NCI-H345 treated with DMSO at 0.1 percent for 48 hours (cell line): ENCODE measurements around the gene MPI.

Experiments used
- DNase-seq: peaks from one replicate; lab custom pipeline; 2025; ENCODE audit not compliant: unreplicated experiment; lab: John Stamatoyannopoulos, UW

The MPI gene, protein sequence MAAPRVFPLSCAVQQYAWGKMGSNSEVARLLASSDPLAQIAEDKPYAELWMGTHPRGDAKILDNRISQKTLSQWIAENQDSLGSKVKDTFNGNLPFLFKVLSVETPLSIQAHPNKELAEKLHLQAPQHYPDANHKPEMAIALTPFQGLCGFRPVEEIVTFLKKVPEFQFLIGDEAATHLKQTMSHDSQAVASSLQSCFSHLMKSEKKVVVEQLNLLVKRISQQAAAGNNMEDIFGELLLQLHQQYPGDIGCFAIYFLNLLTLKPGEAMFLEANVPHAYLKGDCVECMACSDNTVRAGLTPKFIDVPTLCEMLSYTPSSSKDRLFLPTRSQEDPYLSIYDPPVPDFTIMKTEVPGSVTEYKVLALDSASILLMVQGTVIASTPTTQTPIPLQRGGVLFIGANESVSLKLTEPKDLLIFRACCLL

DNA sequence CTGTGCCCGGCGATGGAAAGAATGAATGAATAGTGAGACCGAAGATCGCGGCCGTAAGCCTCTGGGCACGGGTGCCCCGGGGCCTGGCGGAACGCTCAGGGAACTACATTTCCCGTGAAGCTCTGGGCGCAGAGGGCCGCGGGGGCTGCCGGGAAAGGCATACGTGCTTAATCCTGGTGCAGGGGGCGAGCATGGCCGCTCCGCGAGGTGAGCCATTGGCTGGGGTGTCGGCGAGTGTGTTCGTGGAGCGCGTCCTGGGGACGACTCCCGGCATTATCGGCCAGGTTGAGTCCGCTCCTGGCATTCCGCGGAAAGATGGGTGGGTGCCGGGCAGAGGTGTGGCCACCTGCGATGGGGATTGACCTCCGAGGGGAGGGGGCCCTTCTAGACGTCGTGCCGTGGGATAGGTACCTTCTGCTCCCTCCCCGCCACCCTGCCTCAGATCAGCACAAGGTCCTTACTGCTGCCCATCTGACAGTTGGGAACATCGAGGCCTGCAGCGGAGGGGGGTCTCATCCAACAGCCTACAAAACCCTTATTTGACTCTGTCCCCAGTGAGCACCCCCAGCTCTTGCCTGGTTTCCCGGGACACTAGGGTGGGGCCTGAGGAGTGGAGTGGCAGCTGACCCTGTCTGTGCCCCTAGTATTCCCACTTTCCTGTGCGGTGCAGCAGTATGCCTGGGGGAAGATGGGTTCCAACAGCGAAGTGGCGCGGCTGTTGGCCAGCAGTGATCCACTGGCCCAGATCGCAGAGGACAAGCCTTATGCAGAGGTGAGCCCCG, at the start of gene MPI:
Gene MPI (plus strand): TSS at position 160 of the 782 bp plus-strand sequence. CDS start 32 bp downstream, at position 192.
- DNase-seq: peak; percentile 67

DNA sequence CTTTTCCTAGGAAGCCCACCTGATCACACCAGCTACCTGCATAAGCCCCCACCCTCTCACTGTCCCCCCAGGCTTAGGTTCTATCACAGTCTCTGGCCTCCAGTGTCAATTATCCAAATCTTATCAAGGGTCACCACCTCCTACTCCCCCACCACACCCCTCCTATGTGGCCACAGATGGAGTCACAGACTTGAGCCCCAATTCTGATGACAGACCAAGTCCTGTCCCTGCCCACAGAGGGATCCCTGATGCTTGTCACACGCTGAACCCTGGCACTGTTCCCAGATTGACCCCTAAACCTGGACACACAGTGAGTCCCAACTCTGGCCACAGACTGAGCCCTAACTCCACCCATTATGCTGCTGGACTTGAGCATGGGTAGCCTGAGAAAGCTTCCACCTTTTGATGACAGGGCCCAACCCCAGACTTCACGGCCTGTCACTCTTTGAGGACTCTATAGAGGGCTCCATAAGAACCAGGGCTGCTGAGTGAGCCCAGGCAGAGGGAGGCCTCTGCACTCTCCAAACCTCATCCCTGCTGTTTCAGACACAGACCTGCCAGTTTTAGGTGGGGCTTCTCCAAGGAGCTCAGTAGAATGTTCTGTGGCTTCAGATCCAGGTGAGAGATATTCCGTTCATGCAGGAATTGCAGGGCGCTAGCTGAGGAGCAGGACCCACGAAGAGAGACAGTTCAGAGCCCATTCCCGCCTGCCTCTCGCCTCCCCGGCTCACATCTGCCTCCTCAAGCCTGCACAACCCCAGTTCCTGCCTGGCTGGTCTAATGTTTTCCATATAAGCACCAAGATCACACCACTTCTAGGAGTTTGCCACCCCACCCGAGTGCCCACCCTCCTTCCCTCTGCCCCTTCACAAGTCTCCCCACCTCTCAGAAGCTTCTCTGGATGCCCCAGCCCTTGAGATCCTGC, 48.7 kb upstream of the MPI start:
- DNase-seq: no peak

DNA sequence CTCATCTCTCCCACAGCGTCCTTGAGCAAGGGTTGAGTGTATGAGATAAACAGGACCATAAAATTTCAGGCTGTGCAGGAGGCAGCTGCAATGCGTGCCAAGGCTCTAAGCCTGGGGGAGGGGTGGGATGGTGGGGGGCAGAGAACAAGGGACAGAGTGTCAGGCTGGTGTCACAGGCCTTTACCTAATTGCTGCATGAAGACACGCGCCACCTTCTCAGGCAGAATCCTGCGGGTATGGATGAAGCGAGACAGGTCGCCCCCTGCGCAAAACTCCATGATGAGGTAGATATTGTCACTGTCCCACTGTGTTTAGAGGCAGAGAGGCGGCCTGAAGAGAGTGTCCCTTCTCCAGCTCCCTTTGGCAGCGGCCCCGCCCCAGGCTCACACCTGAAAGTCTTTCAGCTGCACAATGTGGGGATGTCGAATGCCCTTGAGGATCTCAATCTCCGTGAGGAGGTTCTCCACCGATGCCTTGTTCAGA, 47.9 kb upstream of the MPI start:
- no peak for DNase-seq

DNA sequence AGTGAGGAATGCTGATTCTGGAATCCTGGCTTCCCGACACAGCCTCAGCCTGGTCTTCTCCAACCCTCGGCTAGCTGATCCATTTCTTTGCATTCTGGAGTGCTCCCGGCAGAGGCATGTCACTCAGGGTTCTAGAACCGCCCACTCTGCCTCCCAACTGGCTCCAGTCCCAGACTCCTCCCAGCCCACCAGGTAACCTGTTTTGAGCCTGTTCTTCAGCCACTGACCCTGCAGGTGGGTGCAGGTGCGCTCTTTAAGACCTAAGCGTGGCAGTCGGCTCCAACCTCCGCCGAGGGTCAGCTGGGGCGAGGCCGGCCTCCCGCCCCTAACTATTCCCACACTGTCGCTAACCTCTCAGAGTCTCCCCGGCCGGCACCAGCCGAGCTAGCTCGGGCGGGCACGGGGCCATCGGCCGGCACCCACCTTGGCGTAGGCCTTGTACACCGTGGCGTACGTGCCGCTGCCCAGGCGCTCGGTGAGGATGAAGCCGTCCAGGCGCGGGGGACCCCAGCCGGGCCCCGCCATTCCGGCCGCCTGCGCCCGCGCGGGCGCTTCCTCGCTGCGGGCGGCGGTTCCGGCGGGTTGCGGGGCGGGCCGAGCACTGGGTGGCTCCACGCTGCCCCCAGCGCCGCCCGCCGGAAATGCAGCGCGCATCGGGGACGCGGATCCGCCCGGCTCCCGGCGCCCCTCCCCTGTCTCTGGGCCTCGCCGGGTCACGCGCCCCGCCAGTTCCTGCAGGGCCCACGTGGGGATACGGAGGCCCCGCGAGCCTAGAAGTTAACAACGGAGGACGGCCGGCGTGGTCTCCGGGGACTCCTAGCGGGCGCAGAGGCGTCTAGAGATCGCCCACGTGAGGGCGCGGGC, 47.0 kb upstream of the MPI start, which contains the start of gene ULK3:
Gene ULK3 (minus strand): TSS at position 576 of the 864 bp plus-strand sequence. CDS start 51 bp downstream, at position 525.
- peak; percentile 70 for DNase-seq

DNA sequence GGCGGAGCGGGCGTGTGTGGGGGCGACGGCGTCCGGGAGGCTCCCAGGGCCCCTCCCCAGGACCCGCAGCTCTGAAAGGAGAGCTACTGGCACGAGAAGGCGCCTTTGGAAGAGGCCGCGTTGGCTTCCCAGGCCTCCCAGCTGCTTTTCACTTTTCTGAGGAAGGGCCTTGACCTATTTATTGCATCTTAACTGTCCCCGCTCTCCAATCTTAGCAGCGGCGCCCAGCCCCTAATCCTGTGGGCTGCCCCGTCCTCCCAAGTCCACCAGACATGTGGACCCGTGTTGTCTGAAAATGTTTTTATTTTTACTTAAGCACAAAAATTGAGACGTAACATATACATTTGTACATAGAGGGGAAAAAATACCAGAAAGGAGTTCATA, 46.4 kb upstream of the MPI start:
- DNase-seq: no peak

DNA sequence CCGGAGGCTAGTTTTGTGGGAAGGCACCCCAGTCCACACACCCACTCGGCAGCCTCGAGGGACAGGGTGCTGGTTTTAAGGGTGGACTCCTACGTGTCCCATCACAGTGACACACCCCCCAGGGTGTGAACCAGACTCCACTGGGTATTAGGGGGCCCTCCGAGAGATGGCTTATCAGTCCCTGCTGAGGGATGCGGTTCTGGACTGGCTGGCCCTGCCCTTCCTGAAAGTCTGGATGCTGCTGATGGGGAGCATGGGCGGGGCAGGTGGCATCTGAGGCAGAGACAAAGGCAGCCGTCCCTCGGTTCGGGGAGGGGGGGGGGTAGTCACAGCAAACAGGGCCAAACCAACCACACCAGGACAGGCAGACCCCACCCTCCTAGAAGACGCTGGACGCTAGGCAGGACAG, 45.9 kb upstream of the MPI start:
- DNase-seq: no peak

DNA sequence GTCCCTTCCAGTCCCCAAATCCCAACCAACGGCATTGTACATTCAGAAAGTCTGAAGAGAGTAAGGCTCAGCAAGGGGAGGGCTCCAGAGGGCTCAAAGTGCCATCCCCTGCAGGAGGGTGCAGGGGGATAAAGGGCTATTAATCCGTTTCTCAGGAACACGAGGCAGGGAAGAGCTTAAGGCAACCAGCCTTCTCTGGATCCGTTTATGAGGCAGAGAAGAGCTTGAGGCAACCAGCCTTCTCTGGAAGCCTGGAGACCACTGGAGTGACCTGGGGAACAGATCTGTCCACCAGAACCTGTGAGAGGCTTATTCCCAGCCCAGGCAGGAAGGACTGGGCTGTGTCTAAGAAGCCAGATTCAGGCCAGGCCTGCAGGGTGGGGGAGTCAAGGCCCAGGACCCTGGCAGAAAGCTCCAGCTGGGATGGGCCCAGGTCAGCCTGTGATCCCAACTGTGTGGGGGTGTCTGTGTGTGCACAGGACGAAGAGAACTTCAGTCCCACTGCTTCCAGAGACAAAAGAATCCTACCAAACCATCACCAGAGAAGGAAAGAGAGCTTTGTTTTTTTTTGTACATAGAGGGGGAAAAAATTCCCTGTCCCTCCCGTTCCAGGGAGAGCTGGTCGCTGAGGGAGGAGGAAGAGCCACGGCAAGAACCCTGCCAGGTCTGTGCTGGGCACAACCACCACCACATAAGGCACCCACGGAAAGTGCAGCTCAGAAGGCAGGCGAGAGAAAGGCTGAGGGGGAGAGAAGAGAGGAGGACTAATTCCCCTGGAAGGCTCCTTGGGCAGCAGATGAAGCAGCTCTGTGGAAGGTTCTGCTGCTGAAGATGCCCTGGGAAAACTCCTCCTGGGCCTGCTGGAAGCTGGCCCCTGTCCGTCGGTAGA, 45.3 kb upstream of the MPI start:
- DNase-seq: no peak

DNA sequence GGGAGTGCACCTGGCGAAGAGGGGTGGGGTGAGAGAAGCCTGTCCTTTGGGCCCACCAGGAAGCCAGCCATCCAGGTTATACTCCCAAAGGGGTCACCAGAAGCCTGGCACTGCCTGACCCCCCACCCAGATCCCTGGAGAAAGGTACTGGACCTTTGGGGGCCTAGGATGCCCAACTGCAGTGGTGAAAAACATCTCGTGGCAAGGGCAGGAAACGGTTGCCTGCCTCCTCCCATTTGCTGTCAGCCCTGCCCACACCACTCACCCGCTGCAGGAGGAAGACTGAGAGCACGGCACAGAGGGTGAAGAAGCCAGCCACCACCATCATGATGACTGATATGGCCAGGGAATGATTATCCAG, 44.7 kb upstream of the MPI start:
- no peak for DNase-seq

DNA sequence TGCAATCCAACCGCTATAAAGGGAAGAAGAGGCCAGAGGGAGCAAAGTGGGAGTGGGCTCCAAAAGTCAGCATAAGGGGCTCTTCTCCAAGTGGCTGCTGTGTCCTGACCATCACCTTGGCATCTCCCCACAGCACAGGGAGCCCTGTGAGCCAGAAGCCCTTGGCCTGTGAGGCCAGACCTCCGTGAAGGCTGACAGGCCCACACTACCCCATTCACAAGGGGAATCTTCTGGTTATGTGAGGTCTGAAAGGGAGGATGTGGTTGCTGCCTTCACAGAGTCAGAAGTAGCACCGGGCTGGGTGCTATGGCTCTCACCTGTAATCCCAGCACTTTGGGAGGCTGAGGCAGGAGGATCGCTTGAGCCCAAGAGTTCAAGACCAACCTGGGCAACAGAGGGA, 44.3 kb upstream of the MPI start:
- DNase-seq: no peak

DNA sequence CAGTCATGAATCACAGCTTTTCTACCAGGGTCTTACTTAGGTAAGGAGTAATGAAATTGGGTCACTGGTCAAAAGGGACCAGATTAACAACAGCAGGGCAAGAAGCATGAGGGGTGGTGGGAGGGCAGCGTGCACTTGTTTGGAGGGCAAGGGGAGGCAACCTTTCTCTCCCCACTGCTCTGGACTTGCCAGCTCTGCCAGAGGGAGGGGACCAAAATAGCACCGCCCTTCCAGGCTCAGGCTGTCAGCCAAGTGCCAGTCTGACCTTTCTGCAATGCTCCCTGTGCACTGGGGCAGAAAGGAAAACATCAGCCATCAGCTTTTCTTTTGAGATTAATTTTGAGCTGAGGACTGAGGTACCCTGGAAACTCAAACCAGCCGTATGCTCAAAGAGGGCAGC, 42.4 kb upstream of the MPI start:
- no peak for DNase-seq

DNA sequence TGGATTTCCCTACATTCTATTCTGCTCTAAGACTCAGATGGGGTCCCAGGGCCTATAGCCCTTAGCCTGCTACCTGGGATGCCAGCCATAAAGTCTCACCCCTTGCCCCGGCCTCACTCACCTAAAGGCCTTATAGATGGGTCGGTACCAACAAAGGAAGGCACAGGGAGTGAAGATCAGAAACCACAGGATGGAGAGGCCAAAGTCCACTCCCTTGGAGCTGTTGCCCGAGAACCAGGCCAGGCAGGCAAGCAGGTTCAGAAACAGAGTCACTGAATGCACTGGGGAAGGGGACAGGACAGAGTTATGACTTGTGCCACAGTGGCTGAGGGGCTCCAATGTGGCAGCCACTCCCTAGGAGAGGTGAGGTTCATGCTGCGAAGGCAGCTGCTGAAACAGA, 39.4 kb upstream of the MPI start:
- DNase-seq: no peak

DNA sequence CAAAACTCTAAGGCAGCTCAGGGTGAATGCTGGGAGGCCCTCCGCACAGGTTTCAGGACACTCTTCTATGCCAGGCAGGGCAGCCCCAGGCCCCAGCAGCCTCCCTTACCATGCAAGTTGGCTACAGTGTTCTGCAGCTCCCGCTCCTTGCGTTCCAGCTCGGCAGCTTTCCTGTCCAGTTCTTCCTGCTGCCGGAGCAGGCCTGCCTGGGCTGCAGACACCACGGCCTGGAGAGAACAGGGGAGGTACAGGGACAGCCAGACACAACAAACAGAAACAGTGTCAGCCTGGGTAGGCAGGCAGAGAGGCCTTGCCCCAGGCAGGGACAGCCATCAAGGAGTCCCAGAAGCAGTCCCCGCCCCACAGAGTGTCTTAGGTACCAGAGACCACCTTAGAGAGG, 37.9 kb upstream of the MPI start:
- no peak for DNase-seq

DNA sequence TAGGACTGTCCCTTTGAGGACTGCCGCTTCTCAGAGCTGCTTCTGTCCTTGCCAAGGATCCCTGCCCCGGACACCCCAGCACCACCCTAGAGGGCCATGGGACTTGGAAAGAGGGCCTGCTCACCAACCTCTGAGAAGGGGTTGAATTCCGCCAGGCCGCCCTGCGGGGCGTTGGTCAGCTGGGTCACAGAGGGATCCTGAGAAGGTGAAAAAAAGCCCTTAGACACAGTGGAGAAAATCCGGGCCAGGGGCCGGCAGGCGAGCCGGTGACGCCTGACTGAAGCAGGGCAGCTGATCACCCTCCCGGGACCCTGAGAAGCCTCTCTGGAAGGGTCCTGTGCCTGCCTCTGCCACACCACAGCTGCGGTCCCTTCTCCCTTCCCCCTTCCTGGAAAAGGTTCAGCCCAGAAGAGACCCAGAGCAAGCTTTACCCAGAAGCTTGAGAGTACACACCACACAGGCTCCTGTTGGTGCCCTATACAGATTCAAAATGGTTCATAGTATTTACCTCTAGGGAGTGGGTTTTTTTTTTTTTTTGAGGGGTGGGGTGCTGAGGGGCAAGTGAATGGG, 35.3 kb upstream of the MPI start:
- DNase-seq: no peak

DNA sequence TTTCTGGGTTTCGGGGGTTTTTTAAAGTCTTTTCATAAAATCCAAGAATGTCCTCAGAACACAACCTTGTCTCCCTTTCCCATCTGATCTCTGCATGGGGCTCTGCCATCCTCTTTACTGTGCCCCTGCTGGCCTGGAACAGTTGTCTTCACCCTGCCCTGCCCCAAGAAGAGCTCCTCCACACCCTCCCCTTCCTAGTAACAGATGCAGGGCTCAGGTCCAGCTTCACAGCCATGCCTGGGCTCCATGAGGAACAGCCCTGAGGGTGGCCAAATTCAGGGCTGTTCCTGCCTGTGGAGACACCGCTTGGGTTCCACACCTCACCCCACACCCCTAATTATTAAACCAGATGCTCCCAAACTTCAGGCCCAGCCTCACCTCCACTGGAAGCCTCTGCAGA, 34.0 kb upstream of the MPI start:
- no peak for DNase-seq

DNA sequence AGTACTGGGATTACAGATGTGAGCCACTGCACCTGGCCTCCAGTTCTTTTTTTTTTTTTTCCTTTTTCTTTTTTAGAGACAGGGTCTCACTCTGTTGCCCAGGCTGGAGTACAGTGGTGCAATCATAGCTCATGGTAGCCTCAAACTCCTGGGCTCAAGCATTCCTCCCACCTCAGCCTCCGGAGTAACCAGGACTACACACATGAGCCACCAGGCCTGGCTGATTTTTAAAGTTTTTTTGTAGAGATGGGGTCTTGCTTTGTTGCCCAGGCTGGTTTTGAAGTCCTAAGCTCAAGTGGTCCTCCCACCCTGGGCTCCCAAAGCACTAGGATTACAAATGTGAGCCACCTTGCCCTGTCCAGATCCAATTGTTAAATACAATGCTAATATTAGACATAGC, 33.3 kb upstream of the MPI start:
- no peak for DNase-seq

DNA sequence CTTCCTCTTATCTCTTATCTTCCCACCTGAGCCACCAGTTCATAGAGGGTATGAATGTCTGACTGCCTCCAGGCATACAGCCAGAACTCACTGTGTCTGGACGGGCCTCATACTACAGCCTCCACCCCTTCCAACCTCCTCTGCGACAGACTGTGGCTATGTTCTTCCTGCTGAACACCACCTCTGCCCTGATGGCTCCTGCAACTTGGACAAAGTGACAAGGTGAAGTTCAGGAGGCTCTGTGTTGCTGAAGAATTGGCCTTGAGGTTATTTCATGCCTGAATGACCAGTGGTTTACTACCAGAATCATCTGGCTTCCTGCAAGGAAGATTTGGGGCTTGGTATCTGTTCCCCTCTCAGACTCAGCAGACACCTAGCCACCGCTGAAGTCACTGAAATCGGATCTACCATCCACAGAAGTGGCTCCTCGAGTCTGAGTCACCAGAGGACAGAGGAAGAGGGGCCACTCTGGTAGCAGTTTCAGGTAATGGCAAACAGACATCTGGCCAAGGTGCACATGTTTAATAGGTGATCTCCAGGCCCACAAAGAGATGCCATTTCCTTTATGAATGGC, 32.7 kb upstream of the MPI start:
- DNase-seq: no peak

DNA sequence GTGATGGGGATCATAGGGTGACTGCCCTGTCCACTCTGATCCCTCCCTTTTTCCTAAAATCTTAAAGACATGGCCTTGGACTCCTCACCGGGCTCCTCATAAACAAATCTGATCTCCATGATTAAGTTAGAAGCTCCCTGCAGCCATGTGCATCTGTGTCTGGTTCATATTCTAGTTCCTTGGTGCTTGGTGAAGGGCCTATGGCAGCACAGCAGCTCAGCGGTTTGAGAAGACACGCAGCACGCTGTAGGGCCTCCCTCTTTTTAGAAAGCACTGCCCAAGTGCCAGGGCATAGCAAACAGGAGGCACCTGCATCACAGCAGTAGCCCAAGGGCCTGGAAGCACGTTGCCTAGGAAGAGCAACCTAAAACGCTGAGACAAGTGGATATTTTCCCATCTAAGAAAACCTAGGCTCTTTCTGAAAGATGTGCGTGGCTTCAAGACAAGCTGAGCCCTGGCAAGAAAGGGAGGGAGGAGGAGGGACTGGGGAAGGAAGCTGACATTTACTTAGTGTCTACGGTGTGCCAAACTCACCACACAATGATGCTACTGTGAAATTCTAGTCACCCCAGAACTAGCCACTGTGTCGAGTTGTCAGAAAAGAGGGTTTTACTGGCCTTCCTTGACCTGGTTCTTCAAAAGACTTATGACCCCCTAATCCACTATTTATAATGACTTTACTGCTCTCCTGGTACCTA, 32.0 kb upstream of the MPI start:
- DNase-seq: no peak

DNA sequence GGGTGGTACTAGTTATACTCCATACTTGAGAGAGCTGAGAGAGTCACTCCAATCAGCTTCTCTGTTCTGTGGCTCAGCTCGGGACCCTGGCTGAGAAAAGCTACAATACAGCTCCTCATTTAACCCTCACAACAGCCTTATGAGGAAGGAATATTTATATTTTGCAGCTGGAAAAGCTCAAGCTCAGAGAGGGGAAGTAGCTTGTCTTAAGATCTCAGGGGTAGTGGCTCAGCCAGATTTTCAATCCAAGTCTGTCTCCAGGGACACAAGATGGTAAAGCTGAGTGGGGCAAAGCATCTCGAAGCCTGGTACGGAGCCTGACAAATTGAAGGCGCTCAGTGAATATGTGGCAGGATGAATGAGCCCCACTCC, 31.5 kb upstream of the MPI start:
- no peak for DNase-seq
